Tibial artery (tissue), 4 donors: ENCODE data around the gene ZNF81.
A peak's percentile ranks its signal among the peaks of the same experiment; 100 is the strongest.
"Not testable (repeated sequence)": the region's sequence is repeated elsewhere in the genome, so short reads cannot be mapped to it uniquely, and the experiment has no call there.

ENCODE experiments used
- DNase-seq, 2 donors: peaks; one replicate each; pipeline ENCODE4 v3.0.0-alpha.2; 2019
- H3K27ac ChIP-seq, 2 donors: fragments of 200-600 bp; sonication (generic) in 1 of 2; 1 replicate in 1 of 2; 2 replicates in 1 of 2; pipeline ENCODE4 v1.5.1; 2018 to 2019; ENCODE audit warnings: mild to moderate bottlenecking in 1 of 2
- H3K27me3 ChIP-seq, 2 donors: fragments of 200-600 bp; sonication (generic) in 1 of 2; one replicate each; pipeline versions ENCODE4 v1.5.1 to v1.6.0; 2016 to 2019
- H3K36me3 ChIP-seq, 3 donors: fragments of 200-600 bp; sonication (generic) in 2 of 3; one replicate each; pipeline ENCODE4 v1.5.1; 2016 to 2019; ENCODE audit warnings: mild to moderate bottlenecking in 2 of 3
- H3K4me1 ChIP-seq, 4 donors: fragments of 200-600 bp; sonication (generic) in 2 of 4; 1 replicate in 3 of 4; 2 replicates in 1 of 4; pipeline ENCODE4 v1.5.1; 2016 to 2019
- H3K4me3 ChIP-seq, 2 donors: fragments of 200-600 bp; sonication (generic) in 1 of 2; 1 replicate in 1 of 2; 2 replicates in 1 of 2; pipeline ENCODE4 v1.5.1; 2018 to 2019; ENCODE audit warnings: mild to moderate bottlenecking in 2 of 2
- H3K9me3 ChIP-seq, 3 donors: fragments of 200-600 bp; sonication (generic) in 1 of 3; one replicate each; pipeline ENCODE4 v1.5.1; 2016 to 2019
- intact Hi-C: fragments of 100-400 bp; cut with DNase I; formaldehyde crosslinking; loops from one replicate; pipeline ENCODE4 v1.15.0; 2023; ENCODE audit warnings: low total_unique reads
- TF ChIP-seq, protein P1 (sequence below), 2 experiments: fragments of 200-600 bp in 1 of 2; fragments of 450-650 bp in 1 of 2; IDR thresholded peaks; one replicate each; pipeline ENCODE4 v1.5.1; 2017 to 2019; ENCODE audit warnings: antibody characterized with exemption in 2 of 2, mild to moderate bottlenecking in 1 of 2, moderate library complexity in 1 of 2

The ZNF81 gene

GRCh38 chrX:47836164-47837072, at the start of gene ZNF81:
Gene ZNF81, plus strand, starts transcription at chrX:47836902. Its CDS starts 9,366 bp downstream, at chrX:47846268.
- Histone ChIP-seq H3K4me1 (peaks cover 0 to 10% (median 2%) of the 10 kb centered on the region in 4 donors), H3K27me3 (no peaks in the 10 kb centered on the region), H3K9me3 (no peaks in the 10 kb centered on the region), H3K36me3 (no peaks in the 10 kb centered on the region), H3K4me3 (peak within 1 kb of the TSS; percentile 51 to 60), H3K27ac (peak within 1 kb of the TSS; percentile 61 to 66)
- peak; percentile 97 for DNase-seq
- intact Hi-C loops, result loop anchor here (10.0 kb wide), 1 partner anchor 188 kb away; no protein-coding TSS in a partner anchor
- TF ChIP-seq, protein P1, sequence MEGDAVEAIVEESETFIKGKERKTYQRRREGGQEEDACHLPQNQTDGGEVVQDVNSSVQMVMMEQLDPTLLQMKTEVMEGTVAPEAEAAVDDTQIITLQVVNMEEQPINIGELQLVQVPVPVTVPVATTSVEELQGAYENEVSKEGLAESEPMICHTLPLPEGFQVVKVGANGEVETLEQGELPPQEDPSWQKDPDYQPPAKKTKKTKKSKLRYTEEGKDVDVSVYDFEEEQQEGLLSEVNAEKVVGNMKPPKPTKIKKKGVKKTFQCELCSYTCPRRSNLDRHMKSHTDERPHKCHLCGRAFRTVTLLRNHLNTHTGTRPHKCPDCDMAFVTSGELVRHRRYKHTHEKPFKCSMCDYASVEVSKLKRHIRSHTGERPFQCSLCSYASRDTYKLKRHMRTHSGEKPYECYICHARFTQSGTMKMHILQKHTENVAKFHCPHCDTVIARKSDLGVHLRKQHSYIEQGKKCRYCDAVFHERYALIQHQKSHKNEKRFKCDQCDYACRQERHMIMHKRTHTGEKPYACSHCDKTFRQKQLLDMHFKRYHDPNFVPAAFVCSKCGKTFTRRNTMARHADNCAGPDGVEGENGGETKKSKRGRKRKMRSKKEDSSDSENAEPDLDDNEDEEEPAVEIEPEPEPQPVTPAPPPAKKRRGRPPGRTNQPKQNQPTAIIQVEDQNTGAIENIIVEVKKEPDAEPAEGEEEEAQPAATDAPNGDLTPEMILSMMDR (IDR thresholded peaks at IDR 0.05), result no peak

DNA sequence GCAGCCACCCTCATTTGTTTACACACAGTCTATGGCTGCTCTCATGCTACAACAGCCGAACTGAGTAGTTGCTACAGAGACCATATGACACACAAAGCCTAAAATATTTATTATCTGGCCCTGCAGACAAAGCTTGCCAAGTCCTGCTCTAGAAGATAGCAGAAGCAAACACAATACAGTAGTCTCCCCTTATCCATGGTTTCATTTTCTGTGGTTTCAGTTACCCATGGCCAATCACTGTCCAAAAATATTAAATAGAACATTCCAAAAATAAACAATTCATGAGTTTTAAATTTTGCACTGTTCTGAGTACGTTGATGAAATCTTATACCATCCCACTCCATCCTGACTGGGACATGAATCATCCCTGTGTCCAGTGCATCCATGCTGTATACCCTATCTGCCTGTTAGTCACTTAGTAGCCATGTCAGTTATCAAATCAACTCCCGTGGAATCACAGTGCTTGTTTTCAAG, 40.2 kb upstream of the ZNF81 start:
- intact Hi-C loops, result no loop called here
- Histone ChIP-seq H3K9me3 (no peaks in the 10 kb centered on the region), H3K36me3 (no peaks in the 10 kb centered on the region), H3K27me3 (no peaks in the 10 kb centered on the region), H3K4me1 (no peaks in the 10 kb centered on the region), H3K27ac (no peak overlapping the region), H3K4me3 (no peak overlapping the region)
- no peak for DNase-seq
- TF ChIP-seq, protein P1 (IDR thresholded peaks at IDR 0.05), result no peak

DNA sequence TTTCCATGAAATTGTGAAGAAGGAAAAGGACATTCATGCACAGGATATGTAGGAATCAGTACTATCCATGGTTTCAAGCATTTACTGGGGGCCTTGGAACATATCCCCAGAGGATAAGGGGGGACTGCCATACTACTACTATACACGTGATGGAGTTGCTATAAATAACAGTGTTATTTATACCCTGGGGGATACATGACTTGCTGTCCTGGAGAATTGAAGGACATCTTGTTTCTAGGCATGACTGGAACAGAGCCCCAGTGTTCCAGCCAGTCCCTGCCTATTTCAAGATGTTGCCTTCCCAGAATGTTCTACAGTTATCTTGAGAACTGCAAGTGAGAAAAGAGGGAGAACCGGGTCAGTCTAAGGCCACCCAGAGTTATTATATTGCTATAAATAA, 39.6 kb upstream of the ZNF81 start:
- no peaks in the 10 kb centered on the region for H3K9me3 ChIP-seq
- no peak overlapping the region for H3K27ac ChIP-seq
- H3K4me1 ChIP-seq, result no peaks in the 10 kb centered on the region
- no peaks in the 10 kb centered on the region for H3K36me3 ChIP-seq
- no peak for DNase-seq
- intact Hi-C loops, result no loop called here
- TF ChIP-seq, protein P1 (IDR thresholded peaks at IDR 0.05), result no peak
- H3K4me3 ChIP-seq, result no peak overlapping the region
- no peaks in the 10 kb centered on the region for H3K27me3 ChIP-seq

DNA sequence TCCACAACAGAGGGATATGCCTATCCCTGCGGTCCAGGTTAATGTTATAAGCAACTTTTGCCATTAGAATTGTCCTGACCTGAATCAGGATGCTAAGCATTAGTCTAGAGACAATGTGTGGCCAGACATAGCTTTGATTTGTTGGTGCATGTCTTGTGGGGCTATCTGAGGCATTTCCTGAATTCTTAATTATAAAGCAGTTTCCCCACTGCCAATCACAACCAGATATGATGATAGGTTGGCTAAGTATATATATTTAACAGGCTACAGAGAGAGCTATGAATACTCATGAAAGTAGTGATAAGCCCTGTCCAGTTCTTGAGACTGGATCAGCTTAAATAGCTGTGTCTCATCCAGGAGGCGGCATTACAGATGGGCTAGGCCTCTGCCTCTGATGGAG, 37.8 kb upstream of the ZNF81 start:
- no peak overlapping the region for H3K4me3 ChIP-seq
- H3K27ac ChIP-seq, result no peak overlapping the region
- no peaks in the 10 kb centered on the region for H3K27me3 ChIP-seq
- no peaks in the 10 kb centered on the region for H3K4me1 ChIP-seq
- no peaks in the 10 kb centered on the region for H3K9me3 ChIP-seq
- TF ChIP-seq, protein P1 (IDR thresholded peaks at IDR 0.05), result no peak
- H3K36me3 ChIP-seq, result no peaks in the 10 kb centered on the region
- intact Hi-C loops, result no loop called here
- DNase-seq, result no peak

DNA sequence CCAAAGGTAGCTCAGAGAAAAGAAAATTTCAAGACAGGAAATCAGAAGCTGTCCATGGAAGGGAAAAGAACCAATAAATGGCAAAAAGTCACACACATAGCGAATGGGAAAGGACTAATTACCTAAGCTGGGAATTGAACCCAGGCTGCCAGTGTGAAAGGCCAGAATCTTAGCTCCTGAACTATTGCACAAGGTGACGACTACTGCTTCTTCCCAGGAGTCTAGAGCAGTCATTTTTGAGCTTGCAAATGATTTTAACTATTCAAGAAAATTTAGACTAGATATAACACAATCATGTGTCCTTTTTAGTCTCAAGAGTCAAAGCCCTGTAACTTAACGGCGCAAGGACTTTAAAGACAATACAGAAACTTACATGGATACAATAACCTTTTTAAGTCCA, 34.1 kb upstream of the ZNF81 start:
- DNase-seq, result no peak

DNA sequence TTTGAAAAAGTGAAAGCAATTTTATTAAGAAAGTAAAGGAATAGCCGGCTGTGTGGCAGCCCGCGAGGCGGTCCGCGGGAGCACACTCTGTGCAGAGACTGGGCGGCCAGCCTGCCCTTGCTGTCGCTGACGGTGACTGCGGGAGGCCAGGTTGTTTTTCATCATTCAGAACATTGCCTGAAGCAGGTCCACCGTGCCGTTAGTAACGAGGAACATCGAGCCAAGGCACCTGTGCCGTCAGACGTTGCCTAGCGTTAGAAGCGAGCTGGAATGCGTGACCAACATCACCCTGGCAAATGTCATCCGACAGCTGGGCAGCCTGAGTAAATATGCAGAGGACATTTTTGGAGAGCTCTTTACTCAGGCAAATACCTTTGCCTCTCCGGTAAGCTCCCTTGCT, 33.6 kb upstream of the ZNF81 start:
- intact Hi-C loops, H3K36me3 ChIP-seq, H3K4me3 ChIP-seq, DNase-seq, H3K9me3 ChIP-seq, H3K27ac ChIP-seq, H3K27me3 ChIP-seq, H3K4me1 ChIP-seq: not testable (repeated sequence)

More for the DNA sequence above, 34.1 kb upstream of the ZNF81 start:
- no peak overlapping the region for H3K27ac ChIP-seq
- no peaks in the 10 kb centered on the region for H3K27me3 ChIP-seq
- H3K9me3 ChIP-seq, result no peaks in the 10 kb centered on the region
- TF ChIP-seq, protein P1 (IDR thresholded peaks at IDR 0.05), result no peak
- intact Hi-C loops, result no loop called here
- no peak overlapping the region for H3K4me3 ChIP-seq
- H3K36me3 ChIP-seq, result no peaks in the 10 kb centered on the region
- no peaks in the 10 kb centered on the region for H3K4me1 ChIP-seq
